Trophoblast cell (in vitro differentiated cells and primary cell): ENCODE results near the gene KCNH3.
"Not testable (repeated sequence)": the region's sequence is repeated elsewhere in the genome, so short reads cannot be mapped to it uniquely, and the experiment has no call there.

Experiments
- DNase-seq, 2 donors: peaks; one replicate each; pipeline ENCODE4 v3.0.0-alpha.2; 2016
- H2AFZ ChIP-seq: 2 replicates; pipeline ENCODE4 v1.6.1; 2013; ENCODE audit warnings: low read length, moderate library complexity, mild to moderate bottlenecking; ENCODE audit not compliant: insufficient read depth, poor library complexity
- H2AK5ac ChIP-seq: 2 replicates; pipeline ENCODE4 v1.6.1; 2013; ENCODE audit warnings: mild to moderate bottlenecking, low read length
- H2BK120ac ChIP-seq: 2 replicates; pipeline ENCODE4 v1.6.1; 2013; ENCODE audit warnings: low read length, mild to moderate bottlenecking, moderate library complexity; ENCODE audit not compliant: insufficient read depth, poor library complexity
- H2BK12ac ChIP-seq: 2 replicates; pipeline ENCODE4 v1.6.1; 2013; ENCODE audit warnings: mild to moderate bottlenecking, low read length, moderate library complexity
- H2BK5ac ChIP-seq: 2 replicates; pipeline ENCODE4 v1.6.1; 2013; ENCODE audit warnings: low read length, low read depth, moderate library complexity, mild to moderate bottlenecking; ENCODE audit not compliant: poor library complexity
- H3K14ac ChIP-seq: 2 replicates; pipeline ENCODE4 v1.6.1; 2013; ENCODE audit warnings: mild to moderate bottlenecking, low read length
- H3K18ac ChIP-seq: 2 replicates; pipeline ENCODE4 v1.6.1; 2013; ENCODE audit warnings: mild to moderate bottlenecking, low read length
- H3K23ac ChIP-seq: 2 replicates; pipeline ENCODE4 v1.6.1; 2013; ENCODE audit warnings: low read length
- H3K27ac ChIP-seq: 2 replicates; pipeline ENCODE4 v1.5.1; 2013; ENCODE audit warnings: low read depth, mild to moderate bottlenecking, inconsistent platforms, low read length, moderate library complexity
- H3K27me3 ChIP-seq: 2 replicates; pipeline ENCODE4 v1.6.1; 2013; ENCODE audit warnings: inconsistent platforms, mild to moderate bottlenecking, low read length, moderate library complexity; ENCODE audit not compliant: insufficient read depth
- H3K36me3 ChIP-seq, 2 experiments: 1 replicate in 1 of 2; 2 replicates in 1 of 2; pipeline ENCODE4 v1.6.1; 2013; ENCODE audit warnings: low read length in 2 of 2, mild to moderate bottlenecking in 2 of 2, moderate library complexity in 1 of 2; ENCODE audit not compliant: insufficient read depth in 2 of 2, control insufficient read depth in 1 of 2
- H3K4ac ChIP-seq: 2 replicates; pipeline ENCODE4 v1.6.1; 2013; ENCODE audit warnings: low read depth, mild to moderate bottlenecking, low read length, moderate library complexity
- H3K4me1 ChIP-seq, 2 experiments: 1 replicate in 1 of 2; 2 replicates in 1 of 2; pipeline ENCODE4 v1.6.1; 2013; ENCODE audit warnings: low read length in 2 of 2, mild to moderate bottlenecking in 2 of 2, moderate library complexity in 1 of 2; ENCODE audit not compliant: insufficient read depth in 2 of 2, control insufficient read depth in 1 of 2
- H3K4me2 ChIP-seq: 2 replicates; pipeline ENCODE4 v1.6.1; 2013; ENCODE audit warnings: inconsistent platforms, mild to moderate bottlenecking, low read length, moderate library complexity
- H3K4me3 ChIP-seq: 2 replicates; pipeline ENCODE4 v1.5.1; 2013; ENCODE audit warnings: mild to moderate bottlenecking, low read depth, low read length, inconsistent platforms
- H3K79me1 ChIP-seq: one replicate; pipeline ENCODE4 v1.6.1; 2013; ENCODE audit warnings: low read length
- H3K79me2 ChIP-seq: 2 replicates; pipeline ENCODE4 v1.6.1; 2013; ENCODE audit warnings: low read length, mild to moderate bottlenecking; ENCODE audit not compliant: control insufficient read depth, insufficient read depth, poor library complexity
- H3K9ac ChIP-seq: 2 replicates; pipeline ENCODE4 v1.6.1; 2013; ENCODE audit warnings: mild to moderate bottlenecking, low read length
- H3K9me3 ChIP-seq: 2 replicates; pipeline ENCODE4 v1.6.1; 2013; ENCODE audit warnings: low read depth, mild to moderate bottlenecking, control low read depth, inconsistent platforms, low read length; ENCODE audit not compliant: insufficient read depth
- H4K12ac ChIP-seq: 2 replicates; pipeline ENCODE4 v1.6.1; 2013; ENCODE audit warnings: low read depth, mild to moderate bottlenecking, low read length, moderate library complexity
- H4K8ac ChIP-seq: 2 replicates; pipeline ENCODE4 v1.6.1; 2013; ENCODE audit warnings: low read depth, mild to moderate bottlenecking, low read length, moderate library complexity
- H4K91ac ChIP-seq: one replicate; pipeline ENCODE4 v1.6.1; 2013; ENCODE audit warnings: low read depth, mild to moderate bottlenecking, low read length, moderate library complexity
- WGBS: extraction: QIAGEN DNeasy Blood & Tissue Kit; methylation state at CpG from one replicate; pipeline ENCODE4 v1.1.7; 2013; ENCODE audit warnings: missing lambda C conversion rate; ENCODE audit not compliant: insufficient read length, insufficient coverage; ENCODE audit errors: extremely low coverage; 5-methylcytosine and 5-hydroxymethylcytosine counted together

KCNH3 gene

DNA sequence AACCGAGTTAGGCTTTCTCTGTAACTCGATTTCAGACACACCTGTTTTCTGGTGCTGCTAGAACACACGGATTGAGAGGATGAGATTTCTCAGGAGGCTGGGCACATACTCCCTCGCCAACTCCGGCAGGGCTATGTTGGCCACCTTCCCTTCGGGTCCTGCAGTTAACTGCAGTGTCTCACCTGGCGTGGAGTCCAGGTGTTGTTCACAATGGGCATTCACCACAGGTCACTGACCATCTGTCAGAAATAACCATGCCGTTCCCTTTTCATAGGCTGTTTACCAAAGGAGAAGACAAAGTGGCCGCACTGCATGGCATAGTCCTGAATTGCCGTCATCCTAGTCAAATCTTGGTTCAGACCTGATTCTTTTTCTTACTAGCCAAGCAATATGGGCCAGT is 5.5 kb upstream of the KCNH3 start:
- Histone ChIP-seq H3K9ac (no peak overlapping the region), H3K23ac (no peak overlapping the region), H3K9me3 (no peaks in the 10 kb centered on the region), H3K4me2 (no peak overlapping the region), H3K4ac (no peak overlapping the region), H3K79me2 (no peaks in the 10 kb centered on the region), H4K91ac (no peak overlapping the region), H2BK12ac (no peak overlapping the region), H2AFZ (no peak overlapping the region), H3K36me3 (peaks cover 0 to 2% of the 10 kb centered on the region in 2 experiments), H2BK5ac (no peak overlapping the region), H4K12ac (no peak overlapping the region), H3K18ac (no peak overlapping the region), H3K27ac (no peak overlapping the region), H4K8ac (no peak overlapping the region), H3K79me1 (no peaks in the 10 kb centered on the region), H3K27me3 (peaks cover 29% of the 10 kb centered on the region), H2BK120ac (no peak overlapping the region), H3K4me1 (peaks cover 3 to 8% of the 10 kb centered on the region in 2 experiments), H3K4me3 (no peak overlapping the region), H2AK5ac (no peak overlapping the region), H3K14ac (no peak overlapping the region)
- no peak for DNase-seq
- WGBS, result no CpG with 5 or more reads among the region's 10 CpGs

DNA sequence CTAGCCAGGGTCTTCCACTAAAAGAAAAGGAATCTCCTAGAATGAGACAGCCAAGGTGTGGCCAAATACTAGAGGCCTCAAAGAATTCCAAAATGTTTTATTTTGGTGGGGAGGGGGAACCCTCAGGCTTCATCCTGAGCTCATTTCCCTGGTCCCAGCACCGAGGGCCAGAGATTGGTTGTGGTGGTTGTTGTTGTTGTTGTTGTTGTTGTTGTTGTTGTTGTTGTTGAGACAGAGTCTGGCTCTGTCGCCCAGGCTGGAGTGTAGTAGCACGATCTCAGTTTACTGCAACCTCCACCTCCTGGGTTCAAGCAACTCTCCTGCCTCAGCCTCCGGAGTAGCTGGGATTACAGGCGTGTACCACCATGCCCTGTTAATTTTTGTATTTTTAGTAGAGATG is 4.7 kb upstream of the KCNH3 start:
- not testable (repeated sequence) for H3K4ac ChIP-seq, H3K14ac ChIP-seq, DNase-seq, H4K8ac ChIP-seq, H3K36me3 ChIP-seq, H3K27ac ChIP-seq, H3K9ac ChIP-seq, H3K4me3 ChIP-seq, H3K4me1 ChIP-seq, H2BK5ac ChIP-seq, H3K18ac ChIP-seq, H3K23ac ChIP-seq, H2BK12ac ChIP-seq, H3K79me2 ChIP-seq, H2AFZ ChIP-seq, H3K4me2 ChIP-seq, H4K91ac ChIP-seq, H2BK120ac ChIP-seq, H4K12ac ChIP-seq, H3K9me3 ChIP-seq, H3K79me1 ChIP-seq, H2AK5ac ChIP-seq
- no CpG with 5 or more reads among the region's 5 CpGs for WGBS
- peaks cover 37% of the 10 kb centered on the region for H3K27me3 ChIP-seq

DNA sequence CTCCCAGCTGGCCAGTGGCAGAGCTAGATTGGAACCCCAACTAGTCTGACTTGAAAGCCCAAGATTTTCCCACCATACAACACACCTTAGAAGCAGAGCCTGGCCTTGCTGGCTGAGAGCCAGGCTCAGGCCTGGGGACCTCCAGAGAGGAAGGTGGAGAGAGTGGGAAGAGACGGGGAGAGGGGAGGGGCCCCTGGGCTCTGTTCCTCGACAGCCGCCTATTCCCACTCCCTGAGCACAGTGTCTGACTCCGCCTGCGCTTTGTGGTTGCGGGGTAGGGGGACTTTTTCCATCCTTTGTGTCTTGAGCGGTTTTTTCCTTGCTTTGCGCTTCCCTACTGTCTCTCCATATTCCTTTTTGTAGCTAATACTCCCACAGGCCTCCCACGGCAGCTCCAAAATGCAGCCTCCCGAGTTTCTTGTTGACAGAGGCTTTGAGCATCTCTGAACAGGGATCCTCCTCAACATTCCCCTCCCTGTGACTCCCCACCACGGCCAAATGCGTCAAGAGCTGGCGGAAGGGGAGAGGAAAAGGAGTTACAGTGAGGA is 4.0 kb upstream of the KCNH3 start:
- Histone ChIP-seq H3K36me3 (no peaks in the 10 kb centered on the region), H2BK12ac (no peak overlapping the region), H3K27ac (no peak overlapping the region), H2BK120ac (no peak overlapping the region), H3K9ac (no peak overlapping the region), H2BK5ac (no peak overlapping the region), H3K14ac (no peak overlapping the region), H3K18ac (no peak overlapping the region), H4K8ac (no peak overlapping the region), H3K4me2 (no peak overlapping the region), H3K4me1 (peaks cover 3 to 9% of the 10 kb centered on the region in 2 experiments), H3K4me3 (no peak overlapping the region), H2AK5ac (no peak overlapping the region), H3K9me3 (no peaks in the 10 kb centered on the region), H4K91ac (no peak overlapping the region), H3K4ac (no peak overlapping the region), H3K27me3 (peaks cover 44% of the 10 kb centered on the region), H4K12ac (no peak overlapping the region), H3K79me2 (no peaks in the 10 kb centered on the region), H3K79me1 (no peaks in the 10 kb centered on the region), H3K23ac (no peak overlapping the region), H2AFZ (no peak overlapping the region)
- no peak for DNase-seq
- WGBS, result no CpG with 5 or more reads among the region's 13 CpGs

DNA sequence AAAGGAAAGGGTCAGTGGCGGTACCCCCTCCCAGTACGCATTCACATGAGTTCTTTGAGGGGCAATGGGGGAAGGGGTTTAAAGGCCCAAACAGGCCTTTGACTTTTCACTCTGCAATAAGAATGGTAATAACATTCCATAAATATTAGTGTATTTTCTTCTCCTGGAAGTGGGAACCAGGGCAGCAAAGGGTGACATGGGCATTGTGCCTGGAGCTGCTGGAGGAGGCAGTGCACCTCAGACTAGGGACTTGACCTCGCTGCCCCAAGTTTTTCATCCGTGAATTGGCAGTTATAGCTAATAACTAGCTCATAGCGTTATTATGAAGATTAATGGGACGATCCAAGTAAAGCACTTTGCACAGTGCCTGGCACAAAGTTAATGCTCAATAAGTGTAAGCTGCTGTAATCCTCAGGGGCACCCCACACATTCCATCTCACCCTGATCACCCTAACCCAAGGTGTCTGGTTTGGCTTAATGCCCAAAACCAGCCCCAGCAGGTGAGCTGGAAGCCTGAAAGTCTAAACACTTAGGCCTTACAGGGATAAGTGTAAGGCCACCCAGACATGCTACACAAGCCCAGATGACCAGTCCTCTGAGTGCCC is 2.8 kb upstream of the KCNH3 start:
- H3K18ac ChIP-seq, result no peak overlapping the region
- H3K4me1 ChIP-seq, result peaks cover 3 to 9% of the 10 kb centered on the region in 2 experiments
- H3K79me2 ChIP-seq, result no peaks in the 10 kb centered on the region
- H3K4ac ChIP-seq, result no peak overlapping the region
- no peak overlapping the region for H3K14ac ChIP-seq
- H3K4me2 ChIP-seq, result no peak overlapping the region
- H3K23ac ChIP-seq, result no peak overlapping the region
- no peak overlapping the region for H2AFZ ChIP-seq
- H3K27ac ChIP-seq, result no peak overlapping the region
- H3K36me3 ChIP-seq, result no peaks in the 10 kb centered on the region
- no peak overlapping the region for H2BK12ac ChIP-seq
- no peak overlapping the region for H3K4me3 ChIP-seq
- H2BK120ac ChIP-seq, result no peak overlapping the region
- WGBS, result no CpG with 5 or more reads among the region's 6 CpGs
- no peak overlapping the region for H2AK5ac ChIP-seq
- no peaks in the 10 kb centered on the region for H3K79me1 ChIP-seq
- no peaks in the 10 kb centered on the region for H3K9me3 ChIP-seq
- H3K9ac ChIP-seq, result no peak overlapping the region
- H4K8ac ChIP-seq, result no peak overlapping the region
- H4K12ac ChIP-seq, result no peak overlapping the region
- DNase-seq, result no peak
- peaks cover 56% of the 10 kb centered on the region for H3K27me3 ChIP-seq
- H2BK5ac ChIP-seq, result no peak overlapping the region
- no peak overlapping the region for H4K91ac ChIP-seq
